ENCODE data around the gene CFAP97D1.

Gene CFAP97D1

DNA sequence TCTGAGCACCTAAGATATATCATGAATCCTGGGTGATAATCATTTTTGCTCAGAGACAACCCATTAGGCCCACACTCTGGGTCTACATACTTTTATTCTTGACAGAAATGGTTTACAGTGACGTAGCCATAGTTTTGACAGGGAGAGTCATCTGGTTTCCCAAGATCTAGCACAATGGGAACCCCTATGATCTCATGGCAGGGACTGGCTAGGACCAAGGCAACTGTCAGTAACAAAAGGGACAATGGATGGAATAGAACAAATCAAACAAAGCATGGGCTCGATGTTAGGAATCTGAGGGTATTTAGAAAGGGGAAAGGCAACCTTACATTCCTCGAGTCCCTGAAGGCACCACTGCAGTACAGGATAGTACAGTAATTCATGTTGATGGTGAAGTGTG is 20.5 kb downstream of the CFAP97D1 start:
- DNase-seq: no peak

DNA sequence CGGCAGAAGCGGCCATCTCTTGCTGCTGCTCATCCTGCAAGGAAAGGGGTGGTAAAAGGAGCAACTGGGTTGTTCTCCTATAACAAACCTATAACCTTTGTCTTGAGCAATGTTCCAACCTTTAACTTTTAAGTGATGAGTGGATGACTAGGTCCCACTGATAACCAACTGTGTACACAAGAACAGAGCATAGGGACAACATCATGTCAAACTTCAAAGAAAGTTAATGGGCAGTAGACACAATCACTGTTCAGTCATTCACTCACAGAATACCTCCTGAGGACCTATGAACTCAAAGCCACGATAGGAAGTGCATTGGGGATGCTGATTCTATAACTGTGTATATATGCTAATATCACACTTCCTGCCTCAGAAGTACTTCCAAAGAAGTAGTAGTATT is 21.6 kb downstream of the CFAP97D1 start:
- DNase-seq: no peak

DNA sequence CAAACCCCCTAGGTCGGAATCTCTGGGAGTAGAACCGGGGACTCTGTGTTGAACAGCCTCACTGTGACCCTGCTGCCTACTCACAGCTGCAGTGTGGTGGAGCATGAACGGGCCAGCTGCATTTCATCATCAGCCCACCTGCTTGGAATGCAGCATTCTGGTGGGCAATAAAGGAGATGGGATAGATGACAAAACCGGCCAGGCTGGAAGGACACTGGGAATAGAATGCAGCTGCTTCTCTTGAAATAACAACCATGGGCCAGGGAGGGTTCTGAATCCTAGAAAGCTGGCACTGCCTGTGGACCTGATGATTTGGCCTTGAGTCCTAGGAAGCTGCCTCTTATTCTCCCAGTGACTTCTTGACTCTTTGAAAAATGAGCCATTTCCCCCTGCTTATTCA is 23.5 kb downstream of the CFAP97D1 start:
- no peak for DNase-seq

- no peak for DNase-seq
Measured at GRCh38 chr17:43805117-43805516, 24.9 kb downstream of the CFAP97D1 start.

DNA sequence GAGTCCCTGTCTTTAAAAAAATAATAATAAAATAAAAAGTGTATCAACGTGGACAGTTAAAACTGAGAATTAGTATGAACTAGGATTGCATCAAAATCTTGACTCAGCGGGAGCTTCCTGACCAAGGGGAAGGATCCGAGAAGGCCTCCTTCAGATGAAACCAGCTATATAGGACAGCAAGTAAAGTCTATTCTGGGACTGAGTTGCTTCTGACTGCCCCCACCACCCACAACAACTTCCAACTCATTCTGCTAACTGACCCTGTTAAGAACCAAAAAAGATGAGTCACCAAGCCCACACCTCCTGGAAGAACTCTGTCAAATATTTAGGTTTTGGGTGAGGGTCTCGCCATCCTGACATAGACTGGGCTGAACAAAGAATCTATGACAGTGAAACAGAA is 27.8 kb downstream of the CFAP97D1 start:
- no peak for DNase-seq

DNA sequence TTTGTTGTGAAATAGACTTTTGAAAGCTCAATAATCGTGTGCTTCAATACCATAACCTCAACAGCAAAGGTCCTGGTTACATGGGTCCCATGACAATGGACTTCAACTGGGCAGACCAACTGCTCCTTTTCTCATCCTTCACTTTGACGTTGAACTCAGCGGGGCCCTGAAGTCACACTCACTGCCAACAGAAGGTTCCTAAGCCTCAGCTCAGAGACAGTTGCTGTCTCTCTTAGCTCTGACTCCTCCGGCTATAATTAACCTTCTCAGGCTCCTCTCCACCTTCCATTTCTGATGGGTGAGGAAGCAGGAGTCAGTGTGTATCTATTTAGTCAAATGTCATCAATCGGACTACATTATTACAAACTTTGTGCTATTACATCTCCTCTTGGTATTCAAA is 28.9 kb downstream of the CFAP97D1 start:
- no peak for DNase-seq

GRCh38 chr17:43810226-43810715 is 30.0 kb downstream of the CFAP97D1 start:
- DNase-seq: no peak

- DNase-seq: no peak
Measured at GRCh38 chr17:43810823-43811222, 30.6 kb downstream of the CFAP97D1 start.

DNA sequence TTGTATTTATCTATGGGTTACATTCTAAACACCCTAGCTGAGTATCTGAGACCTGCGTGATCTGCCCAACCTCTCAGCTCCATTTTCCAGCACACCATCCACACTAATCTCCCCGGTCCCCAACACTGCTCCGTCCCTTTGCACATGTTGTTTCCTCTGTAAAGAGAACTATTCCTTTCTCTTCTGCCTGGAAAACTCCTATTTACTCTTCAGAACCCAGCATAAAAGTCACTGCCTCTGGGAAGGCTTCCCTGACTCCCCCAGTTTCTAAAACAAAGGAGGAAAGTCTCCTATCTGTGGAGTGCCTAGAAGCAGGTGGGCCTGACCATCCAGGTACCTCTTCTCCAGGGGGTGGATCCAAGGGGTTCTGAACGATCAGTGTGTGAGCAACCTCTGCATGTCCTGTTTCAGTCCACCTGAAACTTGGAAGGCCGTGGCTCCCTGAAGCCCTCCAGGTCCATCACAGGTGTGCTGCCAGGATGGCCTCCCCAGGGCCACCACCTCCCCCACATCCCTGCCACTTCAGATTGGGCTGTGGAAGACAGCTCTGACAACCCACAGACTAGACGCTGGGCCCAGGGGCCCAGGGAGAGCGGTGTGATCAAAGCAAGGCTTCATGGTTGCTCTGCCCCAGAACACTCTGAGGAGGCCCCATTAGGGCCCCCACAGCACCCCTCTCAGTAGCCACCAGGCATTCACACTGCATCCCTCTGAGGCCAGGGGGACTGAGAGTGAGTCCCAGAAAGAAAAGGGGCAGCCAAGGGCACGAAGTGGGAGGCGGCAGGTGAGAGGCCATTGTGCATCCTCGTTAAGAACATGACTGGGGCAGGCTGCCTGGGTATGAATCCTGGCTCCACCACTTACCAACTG is 32.4 kb downstream of the CFAP97D1 start:
- DNase-seq: no peak

DNA sequence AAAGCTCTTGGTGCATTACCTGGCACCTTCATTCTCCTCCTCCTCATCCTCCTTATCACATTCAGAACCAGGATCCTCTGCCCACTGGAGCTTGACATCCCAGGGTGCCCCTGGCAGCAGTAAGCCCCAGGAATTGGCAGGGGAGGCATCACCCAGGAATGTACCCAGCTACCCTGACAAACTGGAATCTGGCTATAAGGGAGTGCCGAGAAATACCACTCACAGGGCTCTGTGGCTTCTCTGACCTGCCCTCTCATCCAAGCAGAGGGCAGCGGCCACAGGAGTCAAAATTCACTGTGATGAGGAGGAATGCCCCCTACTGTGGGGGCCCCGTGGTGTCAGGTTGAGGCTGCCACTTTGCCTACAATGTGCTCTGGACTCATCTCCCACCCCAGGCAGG is 33.2 kb downstream of the CFAP97D1 start:
- no peak for DNase-seq

DNA sequence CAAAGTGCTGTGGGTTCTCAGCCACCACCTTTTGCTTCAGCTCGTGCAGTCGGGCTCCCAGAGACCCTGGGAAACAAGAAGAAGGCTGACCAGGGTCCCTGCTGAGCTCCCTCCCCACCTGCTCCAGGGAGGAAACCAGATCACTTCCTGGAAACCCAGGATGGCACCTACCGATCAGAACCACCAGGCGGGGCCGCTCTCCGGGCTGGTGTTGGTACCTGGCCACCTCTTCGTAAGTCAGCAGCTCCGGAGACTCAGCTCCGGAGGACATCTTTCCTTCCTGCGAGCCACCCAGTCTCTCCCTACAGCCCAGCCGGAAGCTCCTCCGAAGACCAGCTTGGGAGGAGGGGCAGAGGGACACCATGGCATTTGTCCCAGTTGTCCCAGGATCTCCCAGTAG is 33.8 kb downstream of the CFAP97D1 start:
- no peak for DNase-seq

GRCh38 chr17:43814714-43815113 is 34.5 kb downstream of the CFAP97D1 start:
- DNase-seq: no peak

DNA sequence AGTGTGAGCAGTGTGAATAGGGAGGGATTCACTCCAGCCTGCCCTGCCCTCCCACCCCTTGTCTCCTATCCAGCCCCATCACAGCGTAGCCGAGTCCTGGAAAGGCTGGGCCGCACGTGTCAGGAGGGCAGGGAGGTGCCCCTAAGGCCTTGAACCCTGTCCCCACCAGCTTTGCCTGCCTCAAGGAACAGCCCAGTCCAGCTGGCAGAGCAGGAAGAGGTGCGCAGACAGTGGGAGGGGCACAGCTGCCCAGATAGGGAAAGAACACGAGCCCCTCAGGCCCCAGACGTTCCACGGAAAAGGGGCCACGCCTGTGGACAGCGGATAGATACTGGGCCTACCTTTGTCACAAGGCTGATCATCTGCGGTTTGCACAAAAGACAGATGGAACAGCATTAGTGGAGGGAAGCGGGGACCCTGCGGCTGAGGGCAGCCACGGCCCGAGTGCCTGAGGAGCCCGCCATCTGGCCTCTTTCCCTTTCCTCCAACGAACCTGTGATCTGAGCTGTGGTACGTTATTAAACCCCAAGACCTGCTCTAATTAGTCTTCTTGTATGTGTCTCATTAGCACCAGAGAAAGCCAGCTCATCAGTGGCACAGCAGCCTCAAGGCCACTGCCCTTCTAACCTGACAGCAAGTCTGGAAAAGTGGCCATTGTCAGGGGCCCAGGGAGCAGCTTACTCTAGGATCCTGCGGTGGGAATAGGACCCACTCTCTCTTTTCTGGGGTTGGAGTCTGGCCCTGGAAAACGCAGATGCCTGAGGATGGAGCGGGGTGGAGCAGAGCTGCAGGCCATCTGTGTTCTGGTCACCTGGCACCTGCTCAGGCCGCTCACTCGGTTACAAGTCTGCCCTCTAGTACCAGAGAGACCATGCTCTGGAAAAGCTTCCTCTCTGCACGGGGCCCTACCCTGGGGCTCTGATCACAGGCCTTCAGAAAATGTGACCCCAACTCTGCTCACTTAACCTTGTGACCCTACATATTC is 36.4 kb downstream of the CFAP97D1 start:
- DNase-seq: no peak

DNA sequence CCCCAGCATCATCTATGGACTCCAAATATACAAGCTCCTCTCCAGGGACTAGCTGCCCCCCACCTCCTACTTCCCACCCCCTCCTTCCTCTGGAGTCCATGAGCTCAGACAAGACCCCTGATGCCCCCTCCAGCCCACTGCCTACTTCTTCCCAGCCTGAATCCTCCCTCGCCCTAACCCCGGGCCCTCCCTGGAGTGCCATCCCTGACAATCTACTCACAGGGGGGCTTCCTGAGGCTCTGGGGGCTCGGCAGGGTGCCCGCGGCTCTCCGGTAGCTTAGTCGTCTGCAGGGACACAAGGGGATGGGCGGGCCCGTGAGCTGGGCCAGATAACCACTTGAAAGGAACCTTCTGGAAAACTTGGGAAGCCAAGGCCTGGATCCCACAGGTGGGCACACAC is 37.6 kb downstream of the CFAP97D1 start:
- DNase-seq: no peak

DNA sequence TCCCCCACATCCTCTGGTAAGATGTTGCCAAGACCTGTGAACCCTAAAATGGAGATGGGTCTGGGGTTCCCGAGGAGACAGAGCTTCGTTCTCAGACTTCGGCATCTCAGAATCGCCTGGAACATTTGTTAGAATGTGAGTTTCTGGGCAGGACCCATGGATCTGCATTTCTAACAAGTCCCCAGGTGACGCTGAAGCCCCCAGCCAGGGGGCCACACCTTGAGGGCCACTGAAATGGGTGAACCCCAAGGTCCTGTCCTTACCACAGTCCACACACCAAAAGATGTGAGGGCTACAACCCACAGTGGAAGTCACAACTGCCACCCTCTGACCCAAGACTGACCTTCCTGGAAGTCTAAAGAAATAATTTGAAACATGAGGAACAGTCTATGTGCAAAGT is 38.7 kb downstream of the CFAP97D1 start:
- DNase-seq: no peak

GRCh38 chr17:43820759-43821158 is 40.5 kb downstream of the CFAP97D1 start:
- DNase-seq: no peak

DNA sequence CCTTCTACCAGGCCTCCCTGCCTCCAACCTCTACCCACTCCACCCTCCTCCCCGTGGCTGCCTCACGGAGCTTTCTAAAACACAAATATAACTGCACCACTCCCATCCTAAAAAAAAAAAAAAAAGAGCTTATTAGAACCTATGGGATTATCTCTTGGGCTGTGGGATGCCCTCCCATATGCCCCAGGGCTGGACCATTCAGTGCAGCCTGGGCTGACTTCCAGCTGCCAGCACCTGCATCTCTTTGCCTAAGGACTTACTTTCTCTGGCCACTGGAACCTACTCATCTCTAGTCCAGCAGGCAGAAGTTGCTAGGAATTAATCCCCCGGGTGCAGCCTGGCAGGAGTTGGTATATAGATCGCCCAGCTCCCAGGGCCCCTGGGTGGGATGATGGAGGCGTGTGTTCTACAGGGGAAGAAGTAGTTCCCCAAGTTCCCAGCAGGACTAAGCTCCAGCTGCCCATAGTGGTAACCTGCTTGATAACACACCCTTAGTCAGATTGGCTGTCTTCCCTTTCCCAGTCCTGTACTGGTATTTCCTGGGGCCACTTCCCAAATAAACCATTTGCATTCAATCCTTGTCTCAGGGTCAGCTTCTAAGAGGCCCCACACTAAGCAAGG is 42.4 kb downstream of the CFAP97D1 start:
- no peak for DNase-seq

DNA sequence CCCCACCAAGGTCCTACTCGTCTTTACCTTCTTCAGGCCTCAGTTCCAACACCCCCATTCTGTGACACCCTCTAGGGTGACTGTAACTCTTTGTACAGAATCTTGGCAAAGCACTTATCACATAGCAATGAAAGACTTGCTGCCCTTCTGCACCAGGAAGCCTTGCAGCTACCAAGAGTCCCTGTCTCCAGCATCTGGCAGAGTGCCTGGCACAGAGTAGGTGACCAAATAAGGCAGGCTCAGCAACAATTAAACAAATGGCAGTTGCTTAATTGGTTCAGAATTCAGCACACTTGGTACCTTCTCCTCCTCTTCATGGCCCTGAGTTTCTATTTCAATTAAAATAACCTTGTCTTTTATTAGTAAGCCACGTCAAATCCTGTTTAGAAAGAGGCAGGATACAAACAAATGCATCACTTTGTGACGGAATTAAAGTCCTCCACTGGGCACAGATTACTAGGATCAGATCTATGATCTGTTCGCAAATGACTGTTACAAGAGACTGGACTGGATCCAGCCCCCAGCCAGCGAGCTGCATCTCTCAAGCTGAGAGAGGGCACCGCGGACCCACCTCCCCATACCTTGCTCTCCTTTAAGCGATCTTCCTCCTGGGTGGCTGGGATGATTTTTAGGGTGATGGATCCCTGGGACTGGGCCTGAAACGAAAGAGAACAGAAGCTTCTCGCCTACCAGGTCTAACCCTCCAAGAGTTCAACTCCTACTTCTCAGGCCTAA is 43.3 kb downstream of the CFAP97D1 start:
- no peak for DNase-seq

DNA sequence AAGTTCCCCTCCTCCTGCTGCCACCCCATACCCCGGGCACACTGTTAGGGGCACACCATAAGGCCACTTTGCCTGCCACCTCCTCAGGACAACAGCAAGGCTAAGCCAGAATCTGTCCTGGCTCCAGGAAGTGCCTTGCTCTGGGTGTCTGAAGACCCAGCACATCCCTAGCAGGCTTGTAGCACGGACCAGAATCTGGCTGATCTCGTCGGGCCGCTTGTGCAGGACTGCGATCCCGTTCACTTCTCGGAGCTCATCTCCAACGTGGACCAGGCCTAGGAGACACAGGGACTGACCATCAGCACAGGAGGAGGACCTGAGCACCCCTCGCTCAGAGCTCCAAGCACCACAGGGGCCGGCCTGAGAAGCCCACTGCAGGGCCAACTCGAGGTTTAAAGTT is 45.3 kb downstream of the CFAP97D1 start:
- DNase-seq: no peak

- DNase-seq: no peak
Measured at GRCh38 chr17:43826206-43826605, 46.0 kb downstream of the CFAP97D1 start.

DNA sequence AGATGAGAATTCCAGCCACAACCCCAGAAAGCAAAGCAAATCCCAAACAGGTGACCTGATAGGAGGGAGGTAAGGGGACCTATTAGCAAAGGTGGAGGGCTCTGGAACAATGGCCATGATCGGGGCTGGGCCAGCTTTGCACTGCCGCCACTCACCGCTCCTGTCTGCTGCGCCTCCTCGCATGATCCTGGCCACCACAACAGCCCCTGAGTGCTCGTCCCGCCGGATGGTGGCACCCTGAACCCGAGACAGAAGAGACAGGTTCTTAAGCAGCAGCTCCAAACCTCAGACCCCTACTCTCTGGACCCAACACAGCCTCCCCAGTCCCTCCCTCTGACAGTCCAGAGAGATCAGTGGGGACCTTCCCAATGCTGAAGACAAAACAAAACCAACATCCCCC is 47.4 kb downstream of the CFAP97D1 start:
- DNase-seq: no peak

DNA sequence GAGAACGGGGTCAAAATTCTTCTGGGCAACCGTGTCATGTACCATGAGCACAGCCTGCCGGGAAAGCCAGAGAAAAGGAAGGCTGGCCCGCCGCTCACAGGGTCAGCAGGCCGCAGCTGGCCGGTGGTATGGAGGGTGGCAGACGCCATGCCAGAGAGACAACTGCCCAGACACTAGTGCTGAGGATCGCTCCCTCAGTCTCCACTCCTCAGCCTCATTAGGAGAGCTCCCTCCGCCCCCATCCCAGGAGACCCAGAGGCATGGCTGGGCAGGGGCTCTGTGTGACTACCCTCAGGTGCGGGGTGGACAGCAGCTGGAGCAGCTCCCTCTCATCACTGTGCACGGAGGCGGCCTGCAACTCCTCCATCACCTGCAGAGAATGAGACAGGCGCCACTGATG is 49.5 kb downstream of the CFAP97D1 start:
- DNase-seq: no peak

All from activated gamma-delta T cell treated with Interleukin-2 at 50 U/mL for 16 hours (primary cell).